ENCODE results near the gene TMEM214. TPM values are rescaled to one million over a fixed set of nuclear protein-coding genes. Genes with fewer than 3 reads are reported as not detected.
"Not testable (repeated sequence)": the region's sequence is repeated elsewhere in the genome, so short reads cannot be mapped to it uniquely, and the experiment has no call there.

The TMEM214 gene
- total RNA-seq, 2 donors from 2014 or later = 54.3 to 68.0 TPM

- Mint-ChIP-seq H3K27ac (peak within 1 kb of the TSS; percentile 94 to 97), H3K9me3 (no peaks in the 10 kb centered on the region), H3K36me3 (peaks cover 30 to 33% of the 10 kb centered on the region in 2 donors)
- ATAC-seq = peak; percentile 94 to 95
- peak; percentile 93 to 95 for DNase-seq (ENCODE audit: low spot score in 2 of 2)
Observed at GRCh38 chr2:27071277-27071989, 38.7 kb downstream of the TMEM214 start, which contains the start of gene OST4. Gene OST4 (minus strand): TSS chr2:27071654.

- ATAC-seq (peak; percentile 30 to 42), DNase-seq (ENCODE audit: low spot score in 2 of 2) (no peak)
- Mint-ChIP-seq H3K27ac (peak overlapping the region; percentile 71 to 92), H3K9me3 (no peaks in the 10 kb centered on the region), H3K36me3 (peaks cover 29 to 31% of the 10 kb centered on the region in 2 donors)
Observed at GRCh38 chr2:27071990-27072830, 39.4 kb downstream of the TMEM214 start.

- peaks cover 29 to 31% of the 10 kb centered on the region in 2 donors for H3K36me3 Mint-ChIP-seq
- H3K9me3 Mint-ChIP-seq = no peaks in the 10 kb centered on the region
- no peak for DNase-seq (ENCODE audit: low spot score in 2 of 2)
- ATAC-seq = no peak
- peak overlapping the region in 1 of 2 donors; percentile 71 for H3K27ac Mint-ChIP-seq
Observed at GRCh38 chr2:27072920-27073319, 40.2 kb downstream of the TMEM214 start.

- peak overlapping the region in 1 of 2 donors; percentile 22 for H3K27ac Mint-ChIP-seq
- DNase-seq (ENCODE audit: low spot score in 2 of 2) (no peak), ATAC-seq (no peak)
- no peaks in the 10 kb centered on the region for H3K9me3 Mint-ChIP-seq
- H3K36me3 Mint-ChIP-seq = peaks cover 20 to 22% of the 10 kb centered on the region in 2 donors
Observed at GRCh38 chr2:27073782-27074181, 41.0 kb downstream of the TMEM214 start.

- DNase-seq (ENCODE audit: low spot score in 2 of 2) = peak in 1 of 2 donors; percentile 40
- H3K27ac Mint-ChIP-seq = peak overlapping the region; percentile 7 to 72
- no peak for ATAC-seq
- peaks cover 8 to 10% of the 10 kb centered on the region in 2 donors for H3K36me3 Mint-ChIP-seq
- H3K9me3 Mint-ChIP-seq = no peaks in the 10 kb centered on the region
Observed at GRCh38 chr2:27074738-27075565, 42.2 kb downstream of the TMEM214 start.

GRCh38 chr2:27075566-27075871, 42.8 kb downstream of the TMEM214 start:
- H3K36me3 Mint-ChIP-seq; ATAC-seq; DNase-seq (ENCODE audit: low spot score in 2 of 2); H3K9me3 Mint-ChIP-seq: not testable (repeated sequence)
- H3K27ac Mint-ChIP-seq = peak overlapping the region; percentile 7 to 72

- no peak for ATAC-seq
- Mint-ChIP-seq H3K9me3 (no peaks in the 10 kb centered on the region), H3K27ac (peak overlapping the region; percentile 2 to 10), H3K36me3 (no peaks in the 10 kb centered on the region)
- DNase-seq (ENCODE audit: low spot score in 2 of 2) = no peak
Observed at GRCh38 chr2:27076323-27076722, 43.6 kb downstream of the TMEM214 start.

GRCh38 chr2:27077231-27077630, 44.5 kb downstream of the TMEM214 start:
- no peak for ATAC-seq

GRCh38 chr2:27078267-27079194, 45.8 kb downstream of the TMEM214 start, which contains the start of gene EMILIN1:
Gene EMILIN1 (plus strand): TSS chr2:27078615. CDS start chr2:27079066, 451 bp downstream.
- ATAC-seq (no peak), DNase-seq (ENCODE audit: low spot score in 2 of 2) (no peak)
- Mint-ChIP-seq H3K36me3 (no peaks in the 10 kb centered on the region), H3K9me3 (no peaks in the 10 kb centered on the region), H3K27ac (peak within 1 kb of the TSS in 1 of 2 donors; percentile 64)

More at GRCh38 chr2:27077231-27077630, 44.5 kb downstream of the TMEM214 start:
- Mint-ChIP-seq H3K27ac (peak overlapping the region in 1 of 2 donors; percentile 64), H3K9me3 (no peaks in the 10 kb centered on the region), H3K36me3 (no peaks in the 10 kb centered on the region)
- no peak for DNase-seq (ENCODE audit: low spot score in 2 of 2)

- Mint-ChIP-seq H3K36me3 (no peaks in the 10 kb centered on the region), H3K9me3 (no peaks in the 10 kb centered on the region), H3K27ac (peak overlapping the region in 1 of 2 donors; percentile 86)
- ATAC-seq (no peak), DNase-seq (ENCODE audit: low spot score in 2 of 2) (no peak)
Observed at GRCh38 chr2:27079233-27080139, 46.7 kb downstream of the TMEM214 start.

- Mint-ChIP-seq H3K27ac (peak overlapping the region; percentile 40 to 86), H3K36me3 (no peaks in the 10 kb centered on the region), H3K9me3 (no peaks in the 10 kb centered on the region)
- DNase-seq (ENCODE audit: low spot score in 2 of 2) (no peak), ATAC-seq (no peak)
Observed at GRCh38 chr2:27080140-27080469, 47.3 kb downstream of the TMEM214 start.

- ATAC-seq = no peak
- H3K36me3 Mint-ChIP-seq = no peaks in the 10 kb centered on the region
- H3K9me3 Mint-ChIP-seq = no peaks in the 10 kb centered on the region
- DNase-seq (ENCODE audit: low spot score in 2 of 2) = no peak
- peak overlapping the region; percentile 86 to 94 for H3K27ac Mint-ChIP-seq
Observed at GRCh38 chr2:27080603-27080936, 47.8 kb downstream of the TMEM214 start.

- no peak for DNase-seq (ENCODE audit: low spot score in 2 of 2)
- ATAC-seq = no peak
- no peaks in the 10 kb centered on the region for H3K36me3 Mint-ChIP-seq
- peak overlapping the region; percentile 86 to 94 for H3K27ac Mint-ChIP-seq
- H3K9me3 Mint-ChIP-seq = no peaks in the 10 kb centered on the region
Observed at GRCh38 chr2:27081984-27082772, 49.4 kb downstream of the TMEM214 start.

- no peaks in the 10 kb centered on the region for H3K36me3 Mint-ChIP-seq
- ATAC-seq = no peak
- DNase-seq (ENCODE audit: low spot score in 2 of 2) = no peak
- no peak overlapping the region for H3K27ac Mint-ChIP-seq
- no peaks in the 10 kb centered on the region for H3K9me3 Mint-ChIP-seq
Observed at GRCh38 chr2:27082773-27083409, 50.1 kb downstream of the TMEM214 start.

Data from activated naive CD4-positive, alpha-beta T cell treated with anti-CD3 and anti-CD28 coated beads, Interleukin-2, amount 50 U/mL, for 72 hours (primary cell).